Measurements from ENCODE around the gene TTC4. TPM values are rescaled to one million over a fixed set of nuclear protein-coding genes. Genes with fewer than 3 reads are reported as not detected.

TTC4 gene
- total RNA-seq, 1 experiment from 2014 or later: 26.3 TPM

GRCh38 chr1:54706419-54706818, 9.2 kb upstream of the TTC4 start:
- RAD21 ChIA-PET (ENCODE audit: low non-redundant PET in 1 of 2, low total read pairs in 2 of 2, uncharacterized antibody in 2 of 2, unreplicated experiment in 2 of 2): no interaction called here
- DNase-seq (ENCODE audit: low read depth, low spot score): no peak
- Histone ChIP-seq H3K9ac (ENCODE audit: low read length) (no peak overlapping the region), H2AFZ (ENCODE audit: low read depth, low read length, poor library complexity, severe bottlenecking) (no peak overlapping the region), H3K4me1 (ENCODE audit: control insufficient read depth in 1 of 2, insufficient read depth in 2 of 2, low read length in 2 of 2) (no peaks in the 10 kb centered on the region), H3K4me2 (ENCODE audit: low read length) (no peak overlapping the region), H3K9me2 (ENCODE audit: insufficient read depth) (no peaks in the 10 kb centered on the region), H3K79me2 (ENCODE audit: insufficient read depth, low read length) (no peaks in the 10 kb centered on the region), H3K36me3 (ENCODE audit: control insufficient read depth in 1 of 2, insufficient read depth in 2 of 2, low read length in 2 of 2) (no peaks in the 10 kb centered on the region), H3K9me3 (ENCODE audit: control insufficient read depth in 1 of 2, insufficient read depth in 1 of 2, low read depth in 1 of 2, low read length in 2 of 2) (no peaks in the 10 kb centered on the region), H4K20me1 (ENCODE audit: insufficient read depth) (no peaks in the 10 kb centered on the region), H3K4me3 (replicated peaks in 1 of 2; ENCODE audit: low read depth in 1 of 2, low read length in 2 of 2) (no peak overlapping the region), H3K27me3 (ENCODE audit: insufficient read depth, low read length) (peaks cover 32% of the 10 kb centered on the region), H3K27ac (ENCODE audit: low read depth, low read length) (no peak overlapping the region)
- POLR2A ChIA-PET: no interaction called here
- ATAC-seq: no peak
- intact Hi-C loops (cut with micrococcal nuclease): no loop called here
- no TSS peak for BruUV-seq (replicated peaks)
- CTCF ChIA-PET: no interaction called here
- no peak for TF ChIP-seq ZBTB33 (IDR thresholded peaks at IDR 0.05; ENCODE audit: extremely low read depth, insufficient replicate concordance, low read length)

- no peaks in the 10 kb centered on the region for H4K20me1 ChIP-seq (ENCODE audit: insufficient read depth)
- BruUV-seq (replicated peaks): no TSS peak
- no peaks in the 10 kb centered on the region for H3K9me3 ChIP-seq (ENCODE audit: control insufficient read depth in 1 of 2, insufficient read depth in 1 of 2, low read depth in 1 of 2, low read length in 2 of 2)
- H3K4me3 ChIP-seq (replicated peaks in 1 of 2; ENCODE audit: low read depth in 1 of 2, low read length in 2 of 2): no peak overlapping the region
- peaks cover 26% of the 10 kb centered on the region for H3K27me3 ChIP-seq (ENCODE audit: insufficient read depth, low read length)
- no peak overlapping the region for H3K9ac ChIP-seq (ENCODE audit: low read length)
- ChIA-PET POLR2A (no interaction called here), RAD21 (ENCODE audit: low non-redundant PET in 1 of 2, low total read pairs in 2 of 2, uncharacterized antibody in 2 of 2, unreplicated experiment in 2 of 2) (no interaction called here), CTCF (no interaction called here)
- ATAC-seq (no peak), DNase-seq (ENCODE audit: low read depth, low spot score) (no peak)
- no peak overlapping the region for H3K4me2 ChIP-seq (ENCODE audit: low read length)
- H3K36me3 ChIP-seq (ENCODE audit: control insufficient read depth in 1 of 2, insufficient read depth in 2 of 2, low read length in 2 of 2): no peaks in the 10 kb centered on the region
- TF ChIP-seq FOSL1 (IDR thresholded peaks at IDR 0.05; ENCODE audit: low read depth) (no peak), SP1 (IDR thresholded peaks at IDR 0.05; ENCODE audit: low read depth) (no peak), YY1 (IDR thresholded peaks at IDR 0.05; ENCODE audit: extremely low read depth, insufficient replicate concordance, low read depth, low read length) (no peak)
- H3K9me2 ChIP-seq (ENCODE audit: insufficient read depth): no peaks in the 10 kb centered on the region
- no peaks in the 10 kb centered on the region for H3K4me1 ChIP-seq (ENCODE audit: control insufficient read depth in 1 of 2, insufficient read depth in 2 of 2, low read length in 2 of 2)
- H3K27ac ChIP-seq (ENCODE audit: low read depth, low read length): no peak overlapping the region
- intact Hi-C loops (cut with micrococcal nuclease): no loop called here
- no peaks in the 10 kb centered on the region for H3K79me2 ChIP-seq (ENCODE audit: insufficient read depth, low read length)
- H2AFZ ChIP-seq (ENCODE audit: low read depth, low read length, poor library complexity, severe bottlenecking): no peak overlapping the region
Measured at GRCh38 chr1:54708385-54708784, 7.3 kb upstream of the TTC4 start.

All from HCT116 (cell line).